HL-60 (cell line): Measurements from ENCODE around the gene SENP7.

ENCODE experiments used
- DNase-seq, 2 experiments: peaks; one replicate each; pipeline ENCODE4 v3.0.0-alpha.2; 2010 to 2020; ENCODE audit warnings: low read depth in 1 of 2, low spot score in 1 of 2
- H3K27ac ChIP-seq: fragments of 250-450 bp; sonication (Bioruptor Pico); replicated peaks from 2 replicates; pipeline ENCODE4 v1.5.1; 2020; ENCODE audit warnings: mild to moderate bottlenecking, moderate library complexity
- H3K27me3 ChIP-seq: fragments of 250-450 bp; sonication (Bioruptor Pico); 2 replicates; pipeline ENCODE4 v1.5.1; 2021; ENCODE audit warnings: mild to moderate bottlenecking, moderate library complexity; ENCODE audit not compliant: insufficient read depth, poor library complexity, severe bottlenecking
- H3K4me3 ChIP-seq: replicated peaks from 2 replicates; pipeline ENCODE4 v1.5.1; 2011; ENCODE audit warnings: mild to moderate bottlenecking, control low read depth, low read length; ENCODE audit not compliant: insufficient read depth
- CTCF ChIP-seq: IDR thresholded peaks from one replicate; pipeline ENCODE4 v1.5.1; 2011; ENCODE audit warnings: low read length, control low read depth, inconsistent platforms; ENCODE audit not compliant: insufficient read depth
- GABPA ChIP-seq: IDR thresholded peaks from 2 replicates; pipeline ENCODE4 v1.6.1; 2012; ENCODE audit warnings: low read depth
- POLR2AphosphoS5 ChIP-seq: IDR thresholded peaks from 2 replicates; pipeline ENCODE4 v1.6.1; 2012; ENCODE audit warnings: low read depth
- REST ChIP-seq: IDR thresholded peaks from 2 replicates; pipeline ENCODE4 v1.6.1; 2012; ENCODE audit warnings: low read depth; ENCODE audit not compliant: insufficient replicate concordance
- SPI1 ChIP-seq: IDR thresholded peaks from 2 replicates; pipeline ENCODE4 v1.6.1; 2012; ENCODE audit warnings: low read depth, mild to moderate bottlenecking, borderline replicate concordance

SENP7 gene

GRCh38 chr3:101278727-101279126, 234.3 kb downstream of the SENP7 start:
- no peak for DNase-seq
- no peak for TF ChIP-seq CTCF
- TF ChIP-seq GABPA = no peak
- TF ChIP-seq POLR2AphosphoS5 = no peak
- TF ChIP-seq REST = no peak
- no peak for TF ChIP-seq SPI1
- H3K4me3 ChIP-seq = no peak overlapping the region

More at GRCh38 chr3:101278727-101279126, 234.3 kb downstream of the SENP7 start:
- no peak overlapping the region for H3K27ac ChIP-seq
- no peaks in the 10 kb centered on the region for H3K27me3 ChIP-seq
